Colonic mucosa (tissue), 4 donors: ENCODE data around the gene ERVW-1. TPM values are rescaled to one million over a fixed set of nuclear protein-coding genes. Genes with fewer than 3 reads are reported as not detected.
"Not testable (repeated sequence)": the region's sequence is repeated elsewhere in the genome, so short reads cannot be mapped to it uniquely, and the experiment has no call there.

Source experiments
- DNase-seq: peaks from one replicate; pipeline ENCODE4 v3.0.0-alpha.2; 2020
- H3K27ac ChIP-seq: fragments of 200-600 bp; one replicate; pipeline ENCODE4 v1.8.0; 2021
- H3K27me3 ChIP-seq: fragments of 200-600 bp; one replicate; pipeline ENCODE4 v1.8.0; 2021
- H3K36me3 ChIP-seq: fragments of 200-600 bp; one replicate; pipeline ENCODE4 v1.8.0; 2021
- H3K4me1 ChIP-seq: fragments of 200-600 bp; one replicate; pipeline ENCODE4 v1.8.0; 2021; ENCODE audit warnings: mild to moderate bottlenecking
- H3K4me3 ChIP-seq: fragments of 200-600 bp; one replicate; pipeline ENCODE4 v1.8.0; 2021
- H3K9ac ChIP-seq, 2 donors: one replicate each; pipeline ENCODE4 v1.7.0; 2013; ENCODE audit warnings: control low read depth in 2 of 2, low read depth in 2 of 2, low read length in 2 of 2
- H3K9me3 ChIP-seq: fragments of 200-600 bp; one replicate; pipeline ENCODE4 v1.8.0; 2021
- CTCF ChIP-seq: fragments of 200-600 bp; IDR thresholded peaks from one replicate; pipeline ENCODE4 v1.8.0; 2022; ENCODE audit warnings: antibody characterized with exemption, mild to moderate bottlenecking
- intact Hi-C: fragments of 100-400 bp; cut with DNase I; formaldehyde crosslinking; loops from one replicate; pipeline ENCODE4 v1.14.1; 2022
- total RNA-seq, 2 donors: library from RNA; stranded (reverse); fragmentation: NEBNext Ultra II Directional in 1 of 2; extraction: Animal tissue kit (Norgen Biotek cat#: 25700) in 1 of 2; gene quantifications; one replicate each; pipeline ENCODE4 v1.2.1, GENCODE V29; 2021
- donor health status: healthy.
- donor health status: DM: no; HTN: no; CAD: no.
- donor health status: DM: no; HTN: no; CAD: no.

The ERVW-1 gene
- total RNA-seq, 2 donors from 2014 or later = not detected

GRCh38 chr7:92446869-92447344 is 30.8 kb downstream of the ERVW-1 start:
- H3K36me3 ChIP-seq = peaks cover 8% of the 10 kb centered on the region
- peak overlapping the region; percentile 98 for H3K27ac ChIP-seq
- H3K9ac ChIP-seq = peak overlapping the region; percentile 84 to 100
- H3K9me3 ChIP-seq = no peaks in the 10 kb centered on the region
- intact Hi-C loops = loop anchor here (5.0 to 10.0 kb wide), 2 partner anchors 202 to 315 kb away; partner anchors contain the start of genes ANKIB1, CYP51A1 and KRIT1
- no peaks in the 10 kb centered on the region for H3K27me3 ChIP-seq
- peaks cover 12% of the 10 kb centered on the region for H3K4me1 ChIP-seq
- TF ChIP-seq CTCF = no peak
- DNase-seq = no peak
- H3K4me3 ChIP-seq = peak overlapping the region; percentile 94

- not testable (repeated sequence) for H3K4me3 ChIP-seq, H3K9ac ChIP-seq, H3K9me3 ChIP-seq, H3K27ac ChIP-seq, H3K27me3 ChIP-seq, DNase-seq, H3K36me3 ChIP-seq, H3K4me1 ChIP-seq
- intact Hi-C loops = loop anchor here (10.0 kb wide), 1 partner anchor 198 kb away; the partner anchor contains the start of genes ANKIB1 and KRIT1
Observed at GRCh38 chr7:92442720-92443119, 35.0 kb downstream of the ERVW-1 start.

- H3K27ac ChIP-seq = no peak overlapping the region
- no peaks in the 10 kb centered on the region for H3K4me1 ChIP-seq
- no peaks in the 10 kb centered on the region for H3K36me3 ChIP-seq
- H3K9ac ChIP-seq = no peak overlapping the region
- DNase-seq = no peak
- no peak for TF ChIP-seq CTCF
- no peaks in the 10 kb centered on the region for H3K9me3 ChIP-seq
- H3K27me3 ChIP-seq = no peaks in the 10 kb centered on the region
- intact Hi-C loops = no loop called here
- no peak overlapping the region for H3K4me3 ChIP-seq
Observed at GRCh38 chr7:92437956-92438491, 39.7 kb downstream of the ERVW-1 start.

- H3K9ac ChIP-seq = no peak overlapping the region
- TF ChIP-seq CTCF = no peak
- no peak overlapping the region for H3K4me3 ChIP-seq
- intact Hi-C loops = no loop called here
- H3K4me1 ChIP-seq = no peaks in the 10 kb centered on the region
- no peaks in the 10 kb centered on the region for H3K36me3 ChIP-seq
- no peak for DNase-seq
- H3K9me3 ChIP-seq = no peaks in the 10 kb centered on the region
- no peaks in the 10 kb centered on the region for H3K27me3 ChIP-seq
- H3K27ac ChIP-seq = no peak overlapping the region
Observed at GRCh38 chr7:92436612-92437445, 40.9 kb downstream of the ERVW-1 start.

- intact Hi-C loops = no loop called here
- H3K9ac ChIP-seq = no peak overlapping the region
- no peak overlapping the region for H3K27ac ChIP-seq
- no peak for TF ChIP-seq CTCF
- no peaks in the 10 kb centered on the region for H3K36me3 ChIP-seq
- H3K27me3 ChIP-seq = no peaks in the 10 kb centered on the region
- H3K4me1 ChIP-seq = no peaks in the 10 kb centered on the region
- DNase-seq = no peak
- no peaks in the 10 kb centered on the region for H3K9me3 ChIP-seq
- no peak overlapping the region for H3K4me3 ChIP-seq
Observed at GRCh38 chr7:92435542-92435941, 42.2 kb downstream of the ERVW-1 start.

- intact Hi-C loops = no loop called here
- TF ChIP-seq CTCF = no peak
- H3K4me3 ChIP-seq = no peak overlapping the region
- no peak overlapping the region for H3K27ac ChIP-seq
- H3K4me1 ChIP-seq = no peaks in the 10 kb centered on the region
- H3K9ac ChIP-seq = no peak overlapping the region
- no peaks in the 10 kb centered on the region for H3K36me3 ChIP-seq
- no peak for DNase-seq
- no peaks in the 10 kb centered on the region for H3K9me3 ChIP-seq
- H3K27me3 ChIP-seq = no peaks in the 10 kb centered on the region
Observed at GRCh38 chr7:92433019-92433418, 44.7 kb downstream of the ERVW-1 start.
